Stomach (tissue), 19 donors: ENCODE measurements around the gene BCAP31. TPM values are rescaled to one million over a fixed set of nuclear protein-coding genes. Genes with fewer than 3 reads are reported as not detected.

Experiments
- DNase-seq, 2 donors: peaks; one replicate each; pipeline versions ENCODE4 v3.0.0 to v3.0.0-alpha.2; 2013 to 2019
- H3K27ac ChIP-seq, 5 donors: fragments of 200-600 bp in 4 of 5; sonication (generic) in 4 of 5; one replicate each; pipeline ENCODE4 v1.5.1; 2013 to 2019; ENCODE audit warnings: mild to moderate bottlenecking in 1 of 5, moderate library complexity in 1 of 5
- H3K27me3 ChIP-seq, 3 donors: fragments of 200-600 bp; sonication (generic); one replicate each; pipeline ENCODE4 v1.5.1; 2017 to 2019; ENCODE audit warnings: mixed run types in 1 of 3
- H3K36me3 ChIP-seq, 4 donors: fragments of 200-600 bp; sonication (generic); 1 replicate in 3 of 4; 2 replicates in 1 of 4; pipeline ENCODE4 v1.5.1; 2016 to 2019
- H3K4me1 ChIP-seq, 4 donors: fragments of 200-600 bp; sonication (generic); one replicate each; pipeline ENCODE4 v1.5.1; 2016 to 2019
- H3K4me3 ChIP-seq, 4 donors: fragments of 200-600 bp; sonication (generic) in 3 of 4; one replicate each; pipeline ENCODE4 v1.5.1; 2016 to 2019; ENCODE audit warnings: mild to moderate bottlenecking in 1 of 4
- H3K9me3 ChIP-seq, 4 donors: fragments of 200-600 bp; sonication (generic); one replicate each; pipeline ENCODE4 v1.5.1; 2016 to 2019
- EP300 ChIP-seq: sonication (generic); formaldehyde crosslinking; IDR thresholded peaks from one replicate; pipeline ENCODE4 v1.6.1; 2017; ENCODE audit warnings: antibody characterized with exemption
- POLR2A ChIP-seq, 4 donors: fragments of 450-650 bp; IDR thresholded peaks; one replicate each; pipeline ENCODE4 v1.6.1; 2016; ENCODE audit warnings: antibody characterized with exemption in 4 of 4, control low read depth in 2 of 4, mild to moderate bottlenecking in 1 of 4, moderate library complexity in 1 of 4
- POLR2AphosphoS5 ChIP-seq, 3 donors: sonication (generic); formaldehyde crosslinking; IDR thresholded peaks; one replicate each; pipeline ENCODE4 v1.6.1; 2016; ENCODE audit warnings: antibody characterized with exemption in 3 of 3
- WGBS, 5 donors: extraction: QIAGEN DNeasy Blood & Tissue Kit in 3 of 5; methylation state at CpG; one replicate each; pipeline versions ENCODE4 v1.1.5 to v1.1.7; 2013 to 2018; 5-methylcytosine and 5-hydroxymethylcytosine counted together
- intact Hi-C: fragments of 100-400 bp; cut with DNase I; formaldehyde crosslinking; loops from one replicate; pipeline ENCODE4 v1.15.1; 2023; ENCODE audit warnings: low total_unique reads
- long read RNA-seq, 10 donors: transcript quantifications; one replicate each; lab custom pipeline, GENCODE V29; 2026
- polyA plus RNA-seq, 3 donors: library from polyadenylated mRNA; stranded (reverse); fragments of 200-250 nt; gene quantifications; one replicate each; pipeline ENCODE4 v1.2.3, GENCODE V29; 2013
- total RNA-seq, 5 donors: library from RNA; depleted of rRNA; stranded (reverse); fragments of >200 nt; gene quantifications; one replicate each; pipeline versions ENCODE4 v1.1.0 to v1.2.3, GENCODE V29; 2014 to 2016
- TF ChIP-seq, protein P1 (sequence below), 7 experiments: fragments of 450-650 bp in 4 of 7; fragments of 200-600 bp in 3 of 7; sonication (generic) in 3 of 7; IDR thresholded peaks; one replicate each; pipeline ENCODE4 v1.5.1; 2016 to 2019; ENCODE audit warnings: antibody characterized with exemption in 7 of 7, control low read depth in 2 of 7, mild to moderate bottlenecking in 1 of 7
- donor health status: healthy with polysubstance abuse.
- donor health status: Bipolar disorder and iron deficiency.
- donor health status: healthy.

BCAP31 gene
- total RNA-seq (100 to 1,000 TPM in 1 of 5 donors, 10 to 100 TPM in 3, under 1 TPM in 1; 0.58 to 121 (median 75.9) TPM), polyA plus RNA-seq (100 to 1,000 TPM in 1 of 3 donors, 10 to 100 TPM in 2; 49.6 to 156 (median 88.0) TPM)
- long read RNA-seq, donor 1, transcript BCAP31-201 (8 exons, 1,643 nt) = major isoform, 30 of 38 reads
- long read RNA-seq, donor 1, partial matches to known transcripts = 6 of 38 reads
- long read RNA-seq, donor 1, other reads (novel, unspliced or antisense) = 0 of 38 reads
- long read RNA-seq, donor 2, transcript BCAP31-201 (8 exons, 1,643 nt) = major isoform, 58 of 65 reads
- long read RNA-seq, donor 2, partial matches to known transcripts = 0 of 65 reads
- long read RNA-seq, donor 2, other reads (novel, unspliced or antisense) = 6 of 65 reads
- long read RNA-seq, donor 3, transcript BCAP31-201 (8 exons, 1,643 nt) = major isoform, 24 of 26 reads
- long read RNA-seq, donor 3, partial matches to known transcripts = 0 of 26 reads
- long read RNA-seq, donor 3, other reads (novel, unspliced or antisense) = 0 of 26 reads
- long read RNA-seq, donor 4, transcript BCAP31-201 (8 exons, 1,643 nt) = major isoform, 5 of 5 reads
- long read RNA-seq, donor 4, partial matches to known transcripts = 0 of 5 reads
- long read RNA-seq, donor 4, other reads (novel, unspliced or antisense) = 0 of 5 reads
- long read RNA-seq, donor 5, transcript BCAP31-201 (8 exons, 1,643 nt) = major isoform, 44 of 47 reads
- long read RNA-seq, donor 5, partial matches to known transcripts = 0 of 47 reads
- long read RNA-seq, donor 5, other reads (novel, unspliced or antisense) = 0 of 47 reads
- long read RNA-seq, donor 6, transcript BCAP31-201 (8 exons, 1,643 nt) = major isoform, 120 of 181 reads
- long read RNA-seq, donor 6, partial matches to known transcripts = 32 of 181 reads
- long read RNA-seq, donor 6, other reads (novel, unspliced or antisense) = 20 of 181 reads
- long read RNA-seq, donor 7, transcript BCAP31-201 (8 exons, 1,643 nt) = major isoform, 36 of 68 reads
- long read RNA-seq, donor 7, partial matches to known transcripts = 21 of 68 reads
- long read RNA-seq, donor 7, other reads (novel, unspliced or antisense) = 6 of 68 reads
- long read RNA-seq, donor 8, transcript BCAP31-201 (8 exons, 1,643 nt) = major isoform, 56 of 81 reads
- long read RNA-seq, donor 8, partial matches to known transcripts = 24 of 81 reads
- long read RNA-seq, donor 8, other reads (novel, unspliced or antisense) = 0 of 81 reads
- long read RNA-seq, donor 9, transcript BCAP31-201 (8 exons, 1,643 nt) = major isoform, 29 of 37 reads
- long read RNA-seq, donor 9, partial matches to known transcripts = 0 of 37 reads
- long read RNA-seq, donor 9, other reads (novel, unspliced or antisense) = 5 of 37 reads
- long read RNA-seq, donor 10, transcript BCAP31-201 (8 exons, 1,643 nt) = major isoform, 19 of 34 reads
- long read RNA-seq, donor 10, partial matches to known transcripts = 12 of 34 reads
- long read RNA-seq, donor 10, other reads (novel, unspliced or antisense) = 0 of 34 reads

DNA sequence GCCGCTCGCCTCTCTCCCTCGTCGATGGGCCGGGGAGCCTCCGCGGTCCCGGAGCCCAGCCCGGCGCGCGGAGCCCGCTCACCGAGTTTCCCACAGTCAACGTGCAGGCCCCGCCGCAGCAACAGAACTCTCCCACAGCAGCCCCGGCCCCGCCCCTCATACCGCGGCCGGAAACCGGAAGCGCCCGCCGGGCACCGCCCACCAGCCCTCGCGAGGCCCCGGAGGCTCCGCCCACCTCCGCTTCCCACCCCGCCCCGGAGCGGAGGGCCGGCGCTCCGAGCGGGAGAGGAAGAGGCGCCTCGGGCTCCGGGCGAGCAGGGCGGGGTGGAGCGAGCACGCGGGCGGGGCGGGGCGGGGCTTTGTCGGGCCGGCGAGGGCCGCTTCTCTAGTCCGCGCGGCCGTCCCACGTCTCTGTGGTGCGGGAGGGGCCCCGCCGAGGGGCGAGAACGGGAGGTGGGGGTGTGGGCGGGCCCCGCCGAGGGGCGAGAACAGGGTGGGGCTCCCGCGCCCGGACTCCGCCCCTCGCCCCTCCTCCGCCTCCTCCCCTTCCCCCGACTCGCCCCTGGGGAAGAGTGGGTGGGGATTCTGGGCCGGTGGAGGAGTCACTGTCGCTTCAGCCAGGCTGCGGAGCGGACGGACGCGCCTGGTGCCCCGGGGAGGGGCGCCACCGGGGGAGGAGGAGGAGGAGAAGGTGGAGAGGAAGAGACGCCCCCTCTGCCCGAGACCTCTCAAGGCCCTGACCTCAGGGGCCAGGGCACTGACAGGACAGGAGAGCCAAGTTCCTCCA, at the start of gene BCAP31, which contains the start of gene ABCD1:
Gene BCAP31 (minus strand): TSS at position 136 of the 787 bp plus-strand sequence. CDS start 1,143 bp downstream, outside the sequence.
Gene ABCD1 (plus strand): TSS at position 605 of the 787 bp plus-strand sequence. CDS start 411 bp downstream, outside the sequence.
- peak within 1 kb of the TSS; percentile 58 to 74 (median 70) for H3K4me3 ChIP-seq
- TF ChIP-seq, protein P1, sequence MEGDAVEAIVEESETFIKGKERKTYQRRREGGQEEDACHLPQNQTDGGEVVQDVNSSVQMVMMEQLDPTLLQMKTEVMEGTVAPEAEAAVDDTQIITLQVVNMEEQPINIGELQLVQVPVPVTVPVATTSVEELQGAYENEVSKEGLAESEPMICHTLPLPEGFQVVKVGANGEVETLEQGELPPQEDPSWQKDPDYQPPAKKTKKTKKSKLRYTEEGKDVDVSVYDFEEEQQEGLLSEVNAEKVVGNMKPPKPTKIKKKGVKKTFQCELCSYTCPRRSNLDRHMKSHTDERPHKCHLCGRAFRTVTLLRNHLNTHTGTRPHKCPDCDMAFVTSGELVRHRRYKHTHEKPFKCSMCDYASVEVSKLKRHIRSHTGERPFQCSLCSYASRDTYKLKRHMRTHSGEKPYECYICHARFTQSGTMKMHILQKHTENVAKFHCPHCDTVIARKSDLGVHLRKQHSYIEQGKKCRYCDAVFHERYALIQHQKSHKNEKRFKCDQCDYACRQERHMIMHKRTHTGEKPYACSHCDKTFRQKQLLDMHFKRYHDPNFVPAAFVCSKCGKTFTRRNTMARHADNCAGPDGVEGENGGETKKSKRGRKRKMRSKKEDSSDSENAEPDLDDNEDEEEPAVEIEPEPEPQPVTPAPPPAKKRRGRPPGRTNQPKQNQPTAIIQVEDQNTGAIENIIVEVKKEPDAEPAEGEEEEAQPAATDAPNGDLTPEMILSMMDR (IDR thresholded peaks at IDR 0.05) = no peak
- peak in 2 of 4 donors; percentile 20 to 23 for TF ChIP-seq POLR2A (IDR thresholded peaks at IDR 0.05)
- no peak for TF ChIP-seq EP300
- peak; percentile 36 to 91 (median 89) for TF ChIP-seq POLR2AphosphoS5 (IDR thresholded peaks at IDR 0.05)
- peak within 1 kb of the TSS; percentile 80 to 91 (median 88) for H3K27ac ChIP-seq
- peaks cover 0 to 15% (median 5%) of the 10 kb centered on the region in 4 donors for H3K9me3 ChIP-seq
- intact Hi-C loops = no loop called here
- peaks cover 0 to 5% (median 0%) of the 10 kb centered on the region in 3 donors for H3K27me3 ChIP-seq
- peaks cover 46 to 61% (median 54%) of the 10 kb centered on the region in 4 donors for H3K4me1 ChIP-seq
- H3K36me3 ChIP-seq = peaks cover 5 to 21% (median 17%) of the 10 kb centered on the region in 4 donors
- peak; percentile 90 to 96 for DNase-seq
- 0 to 40% (median 24%) methylated on average over 2 to 68 of the region's 88 CpGs; no CpG with 5 or more reads in 1 of the 5 donors for WGBS, 5 donors

- Histone ChIP-seq H3K27ac (no peak overlapping the region), H3K4me1 (no peaks in the 10 kb centered on the region), H3K27me3 (peaks cover 0 to 5% (median 0%) of the 10 kb centered on the region in 3 donors), H3K9me3 (no peaks in the 10 kb centered on the region), H3K4me3 (no peak overlapping the region), H3K36me3 (peaks cover 0 to 69% (median 12%) of the 10 kb centered on the region in 4 donors)
- TF ChIP-seq EP300 (no peak), POLR2AphosphoS5 (IDR thresholded peaks at IDR 0.05) (no peak), POLR2A (IDR thresholded peaks at IDR 0.05) (no peak)
- TF ChIP-seq, protein P1 (IDR thresholded peaks at IDR 0.05) = no peak
- DNase-seq = no peak
- intact Hi-C loops = no loop called here
- WGBS, 5 donors = 93 to 98% (median 94%) methylated on average over 15 to 23 of the region's 23 CpGs
Measured at GRCh38 chrX:153773218-153773611, 49.0 kb upstream of the BCAP31 start.

DNA sequence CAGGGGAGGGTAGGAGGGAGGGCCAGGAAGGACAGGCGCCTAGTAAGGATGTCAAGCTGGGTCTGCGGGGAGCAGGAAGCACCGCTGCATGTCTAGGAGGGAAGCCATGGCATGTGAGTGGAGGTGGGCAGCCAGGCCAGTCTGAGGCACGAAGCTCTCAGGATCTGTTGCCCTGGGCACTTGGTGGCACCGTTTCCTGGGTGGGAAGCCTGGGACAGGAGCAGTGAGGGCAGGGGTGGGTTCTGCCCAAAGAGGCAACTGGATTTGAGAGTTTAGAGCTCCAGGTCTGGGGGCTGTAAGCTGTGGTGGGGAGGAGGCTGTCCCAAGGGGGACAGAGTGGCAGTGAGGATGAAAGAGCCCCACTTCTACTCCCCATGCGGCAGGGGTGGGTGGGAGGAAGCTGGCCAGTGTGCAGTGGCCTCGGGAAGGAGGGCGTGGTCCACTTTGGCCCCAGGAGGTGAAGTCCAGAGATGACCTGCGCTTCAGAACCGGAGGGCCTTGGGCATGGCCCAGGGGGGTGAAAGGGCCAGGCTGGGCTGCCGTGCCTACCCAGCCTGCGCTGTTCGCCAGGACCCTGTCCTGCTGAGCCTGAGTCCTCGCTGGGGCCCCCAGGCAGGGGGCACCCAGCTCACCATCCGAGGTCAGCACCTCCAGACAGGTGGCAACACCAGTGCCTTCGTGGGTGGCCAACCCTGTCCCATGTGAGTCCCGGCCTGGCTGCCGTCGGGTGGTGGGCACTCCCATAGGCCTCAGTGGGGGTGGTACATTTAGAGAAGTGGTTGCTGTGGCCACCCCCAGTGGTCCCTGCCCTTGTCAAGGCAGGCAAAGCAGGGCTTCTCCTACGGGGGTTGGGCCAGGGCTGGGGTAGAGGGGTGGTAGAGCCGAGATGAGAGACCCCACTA, 48.4 kb upstream of the BCAP31 start:
- DNase-seq = no peak
- Histone ChIP-seq H3K9me3 (no peaks in the 10 kb centered on the region), H3K27ac (no peak overlapping the region), H3K4me3 (no peak overlapping the region), H3K36me3 (peaks cover 0 to 67% (median 10%) of the 10 kb centered on the region in 4 donors), H3K27me3 (peaks cover 0 to 5% (median 0%) of the 10 kb centered on the region in 3 donors), H3K4me1 (no peaks in the 10 kb centered on the region)
- intact Hi-C loops = no loop called here
- TF ChIP-seq POLR2A (IDR thresholded peaks at IDR 0.05) = no peak
- TF ChIP-seq, protein P1 (IDR thresholded peaks at IDR 0.05) = no peak
- no peak for TF ChIP-seq POLR2AphosphoS5 (IDR thresholded peaks at IDR 0.05)
- TF ChIP-seq EP300 = no peak
- WGBS, 5 donors = 76 to 87% (median 80%) methylated on average over 7 to 21 of the region's 21 CpGs
